ENCODE results near the gene ZNHIT2.

The ZNHIT2 gene

GRCh38 chr11:65077451-65077850 is 40.0 kb downstream of the ZNHIT2 start:
- DNase-seq (ENCODE audit: low read depth in 2 of 3, low spot score in 2 of 3): no peak

- DNase-seq (ENCODE audit: low read depth in 2 of 3, low spot score in 2 of 3): no peak
Observed at GRCh38 chr11:65072631-65072966, 44.9 kb downstream of the ZNHIT2 start.

- no peak for DNase-seq (ENCODE audit: low read depth in 2 of 3, low spot score in 2 of 3)
Observed at GRCh38 chr11:65071907-65072630, 45.4 kb downstream of the ZNHIT2 start.

- no peak for DNase-seq (ENCODE audit: low read depth in 2 of 3, low spot score in 2 of 3)
Observed at GRCh38 chr11:65069217-65069616, 48.3 kb downstream of the ZNHIT2 start.

- no peak for DNase-seq (ENCODE audit: low read depth in 2 of 3, low spot score in 2 of 3)
Observed at GRCh38 chr11:65067446-65067845, 50.1 kb downstream of the ZNHIT2 start.

GRCh38 chr11:65066805-65067291 is 50.7 kb downstream of the ZNHIT2 start:
- DNase-seq (ENCODE audit: low read depth in 2 of 3, low spot score in 2 of 3): no peak
